ENCODE measurements around the gene PARN.

GRCh38 chr16:14576532-14576931, 53.5 kb downstream of the PARN start:
- TF ChIP-seq CTCF (IDR thresholded peaks at IDR 0.05; ENCODE audit: low read length), result no peak
- TF ChIP-seq EZH2 (optimal IDR thresholded peaks at IDR 0.05; ENCODE audit: low read depth, low read length), result no peak
- TF ChIP-seq EZH2phosphoT487 (IDR thresholded peaks at IDR 0.05; ENCODE audit: low read length), result no peak

Measured in MM.1S (cell line).